Muscle of arm (tissue), 12 donors: Measurements from ENCODE around the gene FAM3D. TPM values are rescaled to one million over a fixed set of nuclear protein-coding genes. Genes with fewer than 3 reads are reported as not detected.

Experiments used
- DNase-seq: peaks from one replicate; pipeline ENCODE4 v3.0.0-alpha.2; 2013
- polyA plus RNA-seq, 12 donors: library from polyadenylated mRNA; unstranded; fragments of 120-200 nt; gene quantifications; one replicate each; pipeline ENCODE4 v1.2.1, GENCODE V29; 2013; ENCODE audit not compliant: insufficient read length in 12 of 12

The FAM3D gene
- polyA plus RNA-seq, 12 donors = 0.27 to 25.6 (median 4.8) TPM; not detected in 7

- DNase-seq = no peak
Measured at GRCh38 chr3:58596834-58597518, 69.6 kb downstream of the FAM3D start.

- DNase-seq = no peak
Measured at GRCh38 chr3:58594117-58594516, 72.5 kb downstream of the FAM3D start.

GRCh38 chr3:58591517-58592510, 74.8 kb downstream of the FAM3D start:
- DNase-seq = no peak

GRCh38 chr3:58588030-58588614, 78.5 kb downstream of the FAM3D start:
- peak; percentile 62 for DNase-seq

GRCh38 chr3:58586776-58587192, 79.8 kb downstream of the FAM3D start:
- no peak for DNase-seq

GRCh38 chr3:58585994-58586393, 80.6 kb downstream of the FAM3D start:
- DNase-seq = no peak

GRCh38 chr3:58585005-58585786, 81.4 kb downstream of the FAM3D start:
- DNase-seq = peak; percentile 71

- no peak for DNase-seq
Measured at GRCh38 chr3:58584690-58585004, 81.9 kb downstream of the FAM3D start.

Other genes with a start within 250 kb of the FAM3D start
- gene PDHB, start 232.9 kb downstream of the FAM3D start, polyA plus RNA-seq = 10 to 100 TPM in 11 of 12 donors, not detected in 1; 49.8 to 92.5 (median 79.9) TPM
- gene KCTD6, start 174.7 kb downstream of the FAM3D start, polyA plus RNA-seq = 10 to 100 TPM in 10 of 12 donors, 1 to 10 TPM in 1, not detected in 1; 9.7 to 17.3 (median 13.9) TPM
- gene ACOX2, start 129.6 kb downstream of the FAM3D start, polyA plus RNA-seq = 10 to 100 TPM in 11 of 12 donors, not detected in 1; 19.4 to 36.0 (median 26.6) TPM
- 1 to 10 TPM in 6 of 12 donors, under 1 TPM in 4, not detected in 2; 0.80 to 2.0 (median 1.4) TPM for gene FAM107A, start 89.4 kb downstream of the FAM3D start, polyA plus RNA-seq